Stimulated activated CD8-positive, alpha-beta memory T cell treated with anti-CD3 and anti-CD28 coated beads, Interleukin-12 subunit alpha, Interleukin-12 subunit beta, amount 100 ng/mL, for 1 hour (primary cell): Measurements from ENCODE around the gene SVOPL.
"Not testable (repeated sequence)": the region's sequence is repeated elsewhere in the genome, so short reads cannot be mapped to it uniquely, and the experiment has no call there.

Source experiments
- DNase-seq: peaks from one replicate; pipeline ENCODE4 v3.0.0-alpha.2; 2020; ENCODE audit warnings: low read depth

The SVOPL gene

DNA sequence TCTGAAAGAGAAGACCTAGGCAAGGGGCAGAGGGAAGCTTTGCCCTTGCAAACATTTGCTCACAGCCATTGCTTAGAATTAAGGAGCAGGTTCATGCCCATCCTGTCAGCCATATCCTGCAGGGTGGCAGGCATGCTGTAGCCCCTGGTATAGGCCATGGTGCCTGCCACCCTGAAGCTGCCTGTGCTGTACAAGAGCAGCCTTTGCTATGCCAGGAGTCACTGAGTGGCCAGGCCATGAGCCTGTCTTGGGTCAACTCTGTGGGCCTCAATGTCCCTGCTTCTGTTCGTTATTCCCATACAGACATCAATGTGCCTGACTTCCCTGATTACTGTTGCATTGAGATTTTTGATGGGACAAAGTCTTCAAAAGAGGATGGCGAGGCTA is 368 bp upstream of the SVOPL start:
- no peak for DNase-seq

DNA sequence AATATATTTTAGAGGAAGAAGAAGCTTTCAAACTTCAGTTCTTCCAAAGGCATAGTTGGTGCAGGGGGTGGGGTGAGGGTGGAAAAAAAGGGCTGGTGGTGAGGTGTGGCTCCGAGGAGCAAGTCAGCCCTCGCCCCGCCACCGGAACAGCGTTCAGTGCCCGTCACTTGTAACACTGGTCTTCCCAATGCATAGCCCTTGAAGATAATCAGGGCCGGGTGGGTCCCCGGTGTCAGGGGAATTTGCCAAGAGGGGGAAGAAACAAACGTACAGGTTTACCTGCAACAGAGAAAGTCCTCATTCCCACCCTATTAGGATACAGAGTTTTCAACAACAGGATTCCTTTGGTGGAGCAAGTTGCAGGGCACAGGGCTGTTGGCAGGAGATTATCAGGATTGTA is 1.5 kb downstream of the SVOPL start:
- DNase-seq, result no peak

DNA sequence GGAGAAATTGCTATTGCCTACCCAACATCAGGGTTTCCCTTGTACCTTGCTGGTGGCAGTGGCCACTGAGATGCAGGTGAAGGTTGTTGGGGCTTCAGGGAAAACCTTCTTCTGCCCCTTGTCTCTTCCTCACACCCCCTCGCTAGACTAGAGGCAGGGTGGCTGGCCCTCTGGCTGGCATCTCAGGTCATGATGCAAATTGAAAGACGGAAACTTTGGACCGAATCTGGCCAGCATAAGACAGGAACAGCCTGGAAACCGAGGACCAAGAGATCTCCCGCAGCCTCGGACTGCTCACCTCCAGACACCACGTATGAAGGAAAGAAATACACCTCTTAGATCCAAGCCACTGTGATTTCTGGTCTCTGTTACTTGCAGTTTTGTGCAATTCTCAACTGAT is 2.9 kb downstream of the SVOPL start:
- DNase-seq, result no peak

DNA sequence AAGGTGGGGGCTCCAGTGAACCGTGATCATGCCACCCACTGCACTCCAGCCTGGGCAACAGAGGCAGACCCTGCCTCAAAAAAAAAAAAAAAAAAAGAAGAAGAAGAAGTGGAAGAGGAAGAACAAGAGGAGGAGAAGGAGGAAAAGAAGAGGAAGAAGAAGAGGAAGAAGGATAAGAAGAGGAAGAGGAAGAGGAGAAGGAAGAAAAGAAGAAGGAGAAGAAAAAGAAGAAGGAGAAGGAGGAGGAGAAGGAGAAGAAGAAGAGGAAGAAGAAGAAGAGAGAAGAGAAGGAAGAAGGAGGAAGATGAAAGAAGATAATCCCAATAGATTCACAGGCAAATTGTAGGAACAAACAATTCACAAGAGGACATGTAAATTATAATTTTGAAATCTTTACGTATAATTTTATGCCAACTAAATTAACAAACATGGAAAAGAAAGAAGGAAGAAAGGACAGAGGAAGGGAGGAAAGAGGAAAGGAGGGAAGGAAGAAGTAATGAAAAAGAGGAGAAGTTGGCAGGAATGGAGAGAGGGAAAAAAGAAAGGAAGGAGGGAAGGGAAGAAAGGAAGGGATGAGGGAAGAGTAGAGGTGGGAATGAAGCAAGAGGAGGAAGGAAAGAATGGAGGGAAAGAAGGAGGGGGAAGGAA is 3.5 kb downstream of the SVOPL start:
- no peak for DNase-seq

DNA sequence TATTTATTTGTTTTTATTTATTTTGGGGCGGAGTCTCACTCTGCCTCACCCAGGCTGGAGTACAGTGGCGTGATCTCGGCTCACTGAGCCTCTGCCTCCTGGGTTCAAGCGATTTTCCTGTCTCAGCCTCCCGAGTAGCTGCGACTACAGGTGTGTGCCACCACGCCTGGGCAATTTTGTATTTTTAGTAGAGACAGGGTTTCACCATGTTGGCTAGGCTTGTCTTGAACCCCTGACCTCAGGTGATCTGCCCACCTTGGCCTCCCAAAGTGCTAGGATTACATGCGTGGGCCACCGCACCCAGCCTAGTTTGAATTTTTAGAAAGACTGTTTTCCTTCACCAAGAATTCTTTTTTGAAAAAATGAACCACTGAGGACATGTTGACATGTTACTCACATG is 5.4 kb downstream of the SVOPL start:
- not testable (repeated sequence) for DNase-seq

DNA sequence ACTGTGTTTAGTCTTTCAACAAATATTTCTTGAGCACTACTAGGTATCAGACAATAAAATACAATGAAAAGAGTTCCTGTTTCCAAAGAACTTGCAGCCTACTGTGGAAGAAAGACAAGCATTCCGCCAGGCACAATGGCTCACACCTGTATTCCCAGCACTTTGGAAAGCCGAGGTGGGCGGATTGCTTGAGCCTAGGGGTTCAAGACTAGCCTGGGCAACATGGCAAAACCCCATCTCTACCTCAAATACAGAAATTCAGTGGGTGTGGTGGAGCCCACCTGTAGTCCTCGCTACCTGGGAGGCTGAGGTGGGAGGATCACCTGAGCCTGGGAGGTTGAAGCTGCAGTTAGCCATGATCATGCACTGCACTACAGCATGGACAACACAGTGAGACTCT is 6.1 kb downstream of the SVOPL start:
- no peak for DNase-seq

DNA sequence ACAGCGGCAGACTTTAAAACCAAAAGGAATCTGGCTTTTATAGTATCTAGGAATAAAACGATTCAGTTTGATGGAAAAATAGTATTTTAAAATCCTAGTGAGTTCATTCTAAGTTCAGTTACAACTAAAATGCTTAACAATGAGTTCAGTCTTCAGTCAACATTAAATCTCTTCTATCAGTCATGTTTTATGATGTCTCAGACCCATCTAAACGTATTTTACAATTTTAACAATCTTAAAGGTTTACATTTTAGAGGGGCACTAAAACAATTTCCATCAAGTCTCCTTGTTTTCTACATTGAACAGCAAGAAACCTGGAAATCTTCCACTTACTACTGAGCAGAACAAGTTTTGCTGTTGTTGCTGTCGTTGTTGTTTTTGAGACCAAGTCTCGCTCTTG is 10.0 kb downstream of the SVOPL start:
- no peak for DNase-seq

DNA sequence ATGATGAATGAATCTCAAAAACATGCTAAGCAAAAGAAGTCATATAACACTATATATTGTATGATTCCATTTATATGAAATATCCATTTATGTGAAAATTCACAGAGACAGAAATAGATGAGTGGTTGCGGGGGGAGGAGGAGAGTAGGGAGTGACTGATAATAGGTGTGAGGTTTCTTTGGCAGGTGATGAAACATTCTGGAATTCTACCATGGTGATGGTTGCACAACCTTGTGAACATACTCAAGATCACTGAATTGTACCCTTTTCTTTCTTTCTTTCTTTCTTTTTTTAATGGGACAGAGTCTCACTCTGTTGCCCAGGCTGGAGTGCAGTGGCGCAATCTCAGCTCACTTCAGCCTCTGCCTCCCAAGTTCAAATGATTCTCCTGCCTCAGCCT is 10.7 kb downstream of the SVOPL start:
- no peak for DNase-seq

DNA sequence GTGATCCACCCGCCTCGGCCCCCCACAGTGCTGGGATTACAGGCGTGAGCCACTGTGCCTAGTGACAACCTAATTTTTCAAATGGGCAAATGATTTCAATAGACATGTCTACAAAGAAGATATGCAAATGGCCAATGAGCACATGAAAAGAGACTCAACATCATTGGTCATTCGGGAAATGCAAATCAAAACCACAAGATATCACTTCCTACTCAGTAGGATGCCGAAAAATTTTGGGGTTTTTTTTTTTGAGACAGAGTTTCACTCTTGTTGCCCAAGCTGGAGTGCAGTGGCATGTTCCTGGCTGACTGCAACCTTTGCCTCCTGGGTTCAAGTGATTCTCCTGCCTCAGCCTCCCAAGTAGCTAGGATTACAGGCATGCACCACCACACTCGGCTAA is 13.1 kb downstream of the SVOPL start:
- not testable (repeated sequence) for DNase-seq

DNA sequence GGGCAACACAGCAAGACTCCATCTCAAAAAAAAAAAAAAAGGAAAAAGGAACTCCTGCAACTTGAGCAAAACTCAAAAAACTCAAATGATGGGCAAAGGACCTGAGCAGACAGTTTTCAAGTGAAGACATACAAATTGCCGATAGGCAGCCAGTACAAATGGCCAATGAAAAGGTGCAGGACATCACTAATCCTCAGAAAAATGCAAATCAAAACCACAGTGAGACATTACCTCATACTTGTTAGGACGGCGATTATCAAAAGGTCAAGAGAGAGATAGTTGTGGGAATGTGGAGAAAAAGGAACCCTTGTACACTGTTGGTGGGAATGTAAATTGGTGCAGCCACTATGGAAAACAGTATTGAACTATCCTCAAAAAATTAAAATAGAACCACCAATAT is 16.8 kb downstream of the SVOPL start:
- DNase-seq, result no peak

DNA sequence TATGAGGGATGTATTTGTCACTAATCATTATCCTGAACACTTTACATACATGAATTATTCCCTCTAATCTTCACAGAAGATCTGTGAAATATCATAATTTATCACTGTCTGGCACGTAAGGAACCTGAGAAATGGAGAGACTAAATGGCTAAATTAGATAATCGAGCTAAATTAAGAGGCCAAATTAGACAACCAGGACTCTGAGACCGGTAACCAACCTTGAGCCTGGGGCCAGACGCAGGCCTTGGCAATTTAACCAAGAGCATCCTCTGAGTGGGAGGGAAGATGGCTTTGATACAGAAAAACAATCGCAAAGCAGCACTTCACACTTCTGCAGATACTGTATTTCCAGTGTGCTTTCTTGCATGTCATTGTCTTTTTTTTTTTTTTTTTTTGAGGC is 21.4 kb downstream of the SVOPL start:
- DNase-seq, result no peak

DNA sequence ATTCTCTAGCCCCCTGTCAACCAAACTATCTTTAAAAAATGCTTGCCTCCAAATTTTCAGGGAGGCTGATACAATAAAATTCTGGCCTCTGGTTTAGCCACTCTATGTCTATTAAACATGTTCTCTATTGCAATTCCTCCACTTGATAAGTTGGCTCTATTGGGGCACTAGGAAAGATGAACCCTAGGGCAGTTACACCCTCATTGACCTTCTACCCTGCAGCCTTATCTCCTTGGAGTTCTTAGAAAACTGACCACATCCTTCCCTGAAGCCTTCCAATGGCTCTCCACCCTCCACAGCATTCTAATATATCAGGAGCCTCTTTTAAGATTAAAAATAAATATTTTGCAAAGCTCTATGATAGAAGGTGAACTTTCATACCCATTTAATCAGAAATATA is 30.6 kb downstream of the SVOPL start:
- no peak for DNase-seq

DNA sequence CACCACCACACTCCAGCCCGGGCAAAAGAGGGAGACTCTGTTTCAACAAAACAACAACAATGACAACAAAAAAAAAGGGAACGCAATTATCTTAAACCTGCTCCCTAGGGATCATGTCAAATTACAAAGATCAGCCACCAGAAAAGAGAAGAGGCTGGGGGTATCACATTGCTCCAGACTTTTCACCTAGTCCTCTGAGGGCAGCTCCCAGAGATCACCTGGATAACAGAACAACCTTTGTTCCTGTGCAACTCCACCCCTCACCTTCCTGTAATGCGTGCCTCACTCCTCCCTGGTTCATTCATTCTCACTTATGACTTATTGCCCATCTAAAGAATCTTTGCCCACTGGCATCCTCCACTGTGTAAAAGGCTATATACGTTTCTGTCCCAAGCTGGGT is 31.8 kb downstream of the SVOPL start:
- no peak for DNase-seq

DNA sequence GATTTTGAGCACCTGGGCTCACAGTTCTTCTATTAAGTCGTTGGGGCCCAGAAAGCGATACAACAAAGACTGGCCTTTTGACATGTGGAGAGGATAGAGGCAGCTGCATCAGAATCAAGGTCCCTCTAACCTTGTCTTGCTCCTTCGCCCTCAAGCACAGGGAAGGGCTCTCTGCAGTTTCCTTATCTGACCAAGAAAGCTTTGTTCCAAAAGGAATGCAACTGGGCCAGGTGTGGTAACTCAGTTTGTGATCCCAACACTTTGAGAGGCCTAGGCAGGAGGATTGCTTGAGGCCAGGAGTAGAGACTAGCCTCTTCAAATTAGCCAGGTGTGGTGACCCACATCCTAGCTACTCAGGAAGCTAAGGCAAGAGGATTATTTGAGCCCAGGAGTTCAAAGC is 32.2 kb downstream of the SVOPL start:
- no peak for DNase-seq

DNA sequence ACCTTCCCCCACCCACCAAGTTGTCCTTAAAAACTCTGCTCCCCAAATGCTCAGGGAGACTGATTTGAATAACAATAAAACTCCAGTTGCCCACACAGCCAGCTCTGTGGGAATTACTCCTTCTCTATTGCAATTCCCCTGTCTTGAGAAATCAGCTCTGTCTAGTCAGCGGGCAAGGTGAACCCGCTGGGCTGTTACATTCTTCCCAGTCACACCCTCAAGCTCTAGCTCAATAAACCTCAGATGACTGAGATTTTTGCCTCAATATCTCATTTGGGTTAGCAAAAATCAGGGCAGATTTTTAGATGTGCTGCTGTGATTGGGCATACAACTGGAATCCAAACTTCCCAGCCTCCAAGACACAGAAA is 32.9 kb downstream of the SVOPL start:
- DNase-seq, result no peak

DNA sequence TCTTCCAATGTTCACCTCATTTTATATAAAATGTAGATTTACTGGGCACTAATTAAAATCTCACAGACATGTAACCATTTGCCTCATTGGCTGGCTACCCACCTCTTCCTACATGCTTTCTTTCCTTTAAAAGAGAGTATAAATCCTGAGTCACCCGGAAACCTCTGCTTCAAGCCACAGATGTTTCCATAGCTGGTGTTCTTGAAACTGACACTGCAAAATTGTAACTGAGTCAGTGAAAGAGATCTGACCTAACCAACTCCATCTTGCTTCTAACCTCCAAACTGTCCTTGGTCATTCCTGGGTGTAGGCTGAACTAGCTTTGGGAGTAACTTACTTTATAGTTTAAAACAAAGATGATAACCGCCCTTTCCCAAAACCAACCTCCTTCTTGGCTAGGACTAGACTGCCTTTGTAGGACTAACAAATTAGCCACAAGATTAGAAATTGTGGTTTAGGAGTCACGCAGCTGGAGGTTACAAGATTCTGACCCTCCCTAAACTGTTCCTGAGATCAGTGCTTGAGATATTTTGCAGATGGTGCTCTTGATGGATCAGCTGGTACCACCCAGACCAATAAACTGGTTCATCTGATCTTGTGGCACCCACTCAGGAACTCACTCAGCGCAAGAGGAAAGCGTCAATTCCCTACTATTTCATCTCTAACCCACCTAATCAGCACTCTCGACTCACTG is 33.5 kb downstream of the SVOPL start:
- no peak for DNase-seq

DNA sequence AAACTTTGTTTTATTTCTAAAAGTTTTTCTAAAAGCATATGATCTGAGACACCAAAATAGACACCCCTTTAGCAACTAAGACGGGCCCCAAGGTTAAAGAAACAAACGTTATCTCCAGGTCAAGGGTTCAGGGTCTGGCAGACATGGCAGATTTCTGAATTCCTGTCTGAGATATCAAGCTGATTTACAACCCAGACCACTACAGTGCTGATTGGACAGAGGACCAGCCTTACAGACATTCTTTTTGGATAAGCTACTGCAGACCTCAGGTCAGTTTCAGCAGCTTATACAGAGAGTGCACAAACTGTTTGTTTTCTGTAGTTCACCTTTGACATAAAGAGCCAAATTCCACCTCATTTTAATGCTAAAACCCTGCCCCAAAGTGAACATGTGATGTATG is 34.8 kb downstream of the SVOPL start:
- DNase-seq, result no peak

DNA sequence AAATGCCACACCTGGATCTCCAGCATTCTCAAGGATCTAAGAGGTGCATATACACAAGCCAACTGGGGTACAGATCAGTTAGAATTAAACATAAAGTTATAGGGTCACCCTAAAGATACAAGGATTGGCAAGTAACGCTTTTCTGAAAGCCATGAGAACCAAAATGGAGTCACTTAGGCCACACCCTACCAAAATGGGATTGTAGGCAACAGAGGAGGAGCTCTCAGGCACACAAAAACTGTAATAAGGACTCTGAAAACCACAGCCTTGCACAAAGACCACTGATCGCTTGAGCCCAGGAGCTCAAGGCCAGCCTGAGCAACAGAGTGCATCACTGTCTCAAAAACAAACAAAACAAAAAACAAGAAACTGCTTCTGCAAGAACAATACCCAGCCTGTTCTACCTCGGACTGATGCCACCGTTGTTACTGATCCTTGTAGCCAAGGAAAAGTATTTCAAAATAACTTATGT is 35.5 kb downstream of the SVOPL start:
- no peak for DNase-seq

DNA sequence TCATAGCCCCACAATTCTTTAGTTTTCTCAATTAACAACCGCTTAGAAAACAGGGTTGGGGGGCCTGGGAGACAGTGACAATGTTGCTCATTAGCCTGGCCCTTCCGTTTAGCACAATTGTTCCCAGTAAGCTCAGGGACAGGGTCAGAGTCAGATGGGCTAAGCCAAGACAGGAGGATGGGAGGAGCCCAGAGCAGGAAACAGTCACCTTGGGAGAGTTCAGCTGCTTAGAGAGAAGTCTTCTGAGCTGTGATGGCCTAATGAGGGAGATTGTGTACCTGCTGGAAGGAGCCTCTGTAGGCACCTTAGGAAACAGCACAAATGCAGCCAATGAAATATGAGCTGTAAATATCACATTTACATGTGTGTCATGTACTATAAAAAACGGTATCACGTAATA is 35.9 kb downstream of the SVOPL start:
- no peak for DNase-seq

DNA sequence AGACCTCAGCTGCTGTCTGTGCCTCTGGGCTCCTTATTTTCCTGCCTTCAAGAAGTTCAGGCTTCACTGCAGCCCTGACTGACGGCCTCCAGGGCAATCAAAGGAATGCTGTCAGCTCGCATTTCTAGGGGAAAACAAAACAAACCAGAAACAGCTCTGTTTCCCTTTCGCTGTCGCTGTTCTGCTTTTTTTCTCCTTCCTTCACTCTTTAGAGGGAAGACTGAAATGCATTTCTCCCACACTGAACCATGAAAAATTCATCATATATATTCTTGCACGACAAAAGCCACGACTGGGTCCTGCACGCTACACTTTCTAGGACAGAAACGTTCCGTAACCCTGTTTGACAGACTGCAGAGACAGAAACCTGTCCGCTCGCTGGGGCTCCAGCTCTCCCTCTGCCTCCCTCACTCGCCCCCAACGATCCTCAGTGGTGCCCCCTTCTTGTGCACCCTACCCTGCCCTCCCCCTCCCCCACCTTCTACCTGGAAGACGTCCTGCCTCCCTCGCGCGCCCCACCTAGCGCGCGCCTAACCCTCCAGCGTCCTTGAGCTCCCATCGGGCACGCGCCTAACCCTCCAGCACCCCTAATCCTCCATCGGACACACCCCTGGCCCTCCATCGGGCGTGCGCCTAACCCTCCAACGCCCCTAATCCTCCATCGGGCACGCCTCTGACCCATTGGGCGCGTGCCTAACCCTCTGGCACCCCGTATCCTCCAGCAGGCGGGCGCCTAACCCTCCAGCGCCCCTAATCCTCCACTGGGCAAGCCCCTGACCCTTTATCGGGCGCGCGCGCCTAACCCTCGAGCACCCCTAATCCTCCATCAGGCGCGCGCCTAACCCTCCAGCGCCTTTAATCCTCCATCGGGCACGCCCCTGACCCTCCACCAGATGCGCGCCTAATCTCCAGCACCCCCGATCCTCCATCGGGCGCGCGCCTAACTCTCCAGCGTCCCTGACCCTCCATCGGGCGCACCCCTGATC is 37.1 kb downstream of the SVOPL start:
- no peak for DNase-seq

DNA sequence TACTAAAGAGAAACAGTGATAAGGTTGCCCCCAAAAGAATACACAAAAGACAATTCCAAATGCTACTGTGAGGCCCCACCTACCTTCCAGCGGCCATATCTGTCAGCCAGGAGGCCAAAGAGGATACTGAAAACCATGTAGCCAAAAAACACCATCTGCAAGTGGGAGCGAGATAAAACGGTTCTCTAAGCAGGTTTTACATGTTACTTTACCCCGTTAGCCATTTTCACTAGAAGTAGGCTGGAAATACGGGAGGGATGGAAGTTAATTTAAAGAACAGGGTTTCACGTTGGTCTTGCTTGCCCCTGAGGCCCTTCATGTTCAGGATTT is 38.2 kb downstream of the SVOPL start:
- DNase-seq, result no peak

DNA sequence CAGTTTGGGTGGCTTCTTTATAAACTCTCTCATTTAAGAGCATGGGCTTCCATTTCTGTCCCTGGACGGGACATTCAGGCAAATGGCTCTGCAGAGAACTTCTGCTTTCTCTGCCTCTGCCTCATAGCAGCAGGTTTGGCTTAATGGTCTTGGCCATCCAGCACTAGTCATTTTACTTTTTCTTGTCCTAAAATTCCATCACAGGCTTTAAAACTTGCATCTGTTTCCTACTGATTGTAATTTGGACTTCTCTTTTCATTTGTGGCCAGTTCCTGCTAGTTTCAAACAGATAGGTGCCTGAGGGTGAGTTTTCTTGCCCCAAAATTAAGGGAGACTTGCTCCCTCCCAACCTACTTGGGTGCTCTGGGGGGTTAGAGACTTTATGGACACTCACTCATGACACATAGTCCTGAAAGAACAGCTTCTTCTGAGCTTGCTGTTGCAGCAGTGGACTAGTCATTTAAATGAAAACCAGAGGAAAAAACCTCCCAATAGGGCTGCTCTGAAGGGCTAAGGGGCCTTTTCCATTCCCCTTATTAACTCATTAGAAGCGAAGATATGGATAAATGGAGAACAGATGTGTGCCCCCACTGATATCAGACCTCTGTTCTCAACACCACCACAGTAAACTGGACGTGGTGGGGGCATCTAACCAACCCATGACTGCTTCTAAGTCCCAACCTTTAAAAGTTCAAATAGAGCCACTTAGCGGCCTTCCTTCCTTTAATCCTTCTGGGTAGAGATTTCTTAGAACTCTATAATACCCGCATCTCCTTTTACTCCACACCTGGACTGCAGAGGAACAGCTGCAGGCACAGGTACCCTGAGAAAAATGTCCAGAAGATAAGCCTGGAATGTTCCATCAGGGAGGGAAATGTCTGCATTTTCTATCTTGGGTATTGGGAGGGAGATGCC is 38.8 kb downstream of the SVOPL start:
- DNase-seq, result no peak
